ENCODE measurements around the gene SCAF1. TPM values are rescaled to one million over a fixed set of nuclear protein-coding genes. Genes with fewer than 3 reads are reported as not detected.

The SCAF1 gene
- total and polyA plus RNA-seq, 10 of the 15 experiments (the other 5 are each of a cell fraction or from before 2014, with no cell fraction given), result 0.18 to 77.0 (median 5.3) TPM

DNA sequence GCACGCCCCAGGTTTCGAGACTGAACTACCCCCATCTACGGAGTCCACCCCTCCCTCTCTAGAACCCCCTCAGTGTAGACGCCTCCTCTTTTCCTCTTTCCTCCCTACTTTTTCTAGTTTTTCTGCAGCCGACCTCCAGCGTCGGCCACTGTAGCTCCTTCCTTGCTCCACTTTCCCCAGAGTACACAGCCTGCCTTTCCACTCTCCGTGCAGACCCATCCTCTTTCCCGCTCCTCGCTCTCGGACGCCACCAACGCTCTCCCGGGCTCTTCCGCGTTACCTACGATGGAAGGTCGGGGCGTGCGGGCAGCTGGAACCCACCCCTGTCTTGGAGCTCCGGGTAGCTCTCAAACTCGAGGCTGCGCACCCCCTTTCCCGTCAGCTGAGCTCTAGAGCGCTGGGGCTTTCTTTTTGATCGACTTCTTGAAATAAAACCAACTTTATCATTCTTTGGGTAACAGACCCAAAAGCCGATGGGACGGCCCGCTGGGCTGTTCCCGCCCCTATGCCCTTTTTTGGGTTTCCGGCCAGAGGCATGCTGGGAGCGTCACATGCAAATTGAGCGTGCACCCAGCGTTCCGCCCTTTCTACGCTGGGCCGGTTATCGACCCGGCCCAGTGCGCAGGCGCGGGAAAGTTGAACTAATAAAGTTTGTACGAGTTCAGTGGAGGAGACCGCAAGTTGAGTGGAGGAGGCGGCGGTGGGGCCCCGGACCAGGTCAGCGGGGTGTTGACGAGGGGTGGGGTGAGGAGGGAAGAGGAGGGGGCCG lies 23.5 kb downstream of the SCAF1 start, which contains the start of the genes BCL2L12 and IRF3 (continued):
- no peak for TF ChIP-seq ZNF622 (IDR thresholded peaks at IDR 0.05)
- no peak for TF ChIP-seq NR2C2 (IDR thresholded peaks at IDR 0.05; ENCODE audit: borderline replicate concordance, control insufficient read depth, insufficient read length, low read depth)
- TF ChIP-seq SIN3A (IDR thresholded peaks at IDR 0.05; ENCODE audit: low read depth, low read length), result peak; percentile 95
- TF ChIP-seq IKZF2 (IDR thresholded peaks at IDR 0.05), result no peak; a peak in 1 of 4 replicates
- TF ChIP-seq MEF2B (IDR thresholded peaks at IDR 0.05; ENCODE audit: partially characterized antibody, poor library complexity, severe bottlenecking), result no peak
- TF ChIP-seq GABPA (IDR thresholded peaks at IDR 0.05; ENCODE audit: low read depth), result no peak
- TF ChIP-seq, protein P1, sequence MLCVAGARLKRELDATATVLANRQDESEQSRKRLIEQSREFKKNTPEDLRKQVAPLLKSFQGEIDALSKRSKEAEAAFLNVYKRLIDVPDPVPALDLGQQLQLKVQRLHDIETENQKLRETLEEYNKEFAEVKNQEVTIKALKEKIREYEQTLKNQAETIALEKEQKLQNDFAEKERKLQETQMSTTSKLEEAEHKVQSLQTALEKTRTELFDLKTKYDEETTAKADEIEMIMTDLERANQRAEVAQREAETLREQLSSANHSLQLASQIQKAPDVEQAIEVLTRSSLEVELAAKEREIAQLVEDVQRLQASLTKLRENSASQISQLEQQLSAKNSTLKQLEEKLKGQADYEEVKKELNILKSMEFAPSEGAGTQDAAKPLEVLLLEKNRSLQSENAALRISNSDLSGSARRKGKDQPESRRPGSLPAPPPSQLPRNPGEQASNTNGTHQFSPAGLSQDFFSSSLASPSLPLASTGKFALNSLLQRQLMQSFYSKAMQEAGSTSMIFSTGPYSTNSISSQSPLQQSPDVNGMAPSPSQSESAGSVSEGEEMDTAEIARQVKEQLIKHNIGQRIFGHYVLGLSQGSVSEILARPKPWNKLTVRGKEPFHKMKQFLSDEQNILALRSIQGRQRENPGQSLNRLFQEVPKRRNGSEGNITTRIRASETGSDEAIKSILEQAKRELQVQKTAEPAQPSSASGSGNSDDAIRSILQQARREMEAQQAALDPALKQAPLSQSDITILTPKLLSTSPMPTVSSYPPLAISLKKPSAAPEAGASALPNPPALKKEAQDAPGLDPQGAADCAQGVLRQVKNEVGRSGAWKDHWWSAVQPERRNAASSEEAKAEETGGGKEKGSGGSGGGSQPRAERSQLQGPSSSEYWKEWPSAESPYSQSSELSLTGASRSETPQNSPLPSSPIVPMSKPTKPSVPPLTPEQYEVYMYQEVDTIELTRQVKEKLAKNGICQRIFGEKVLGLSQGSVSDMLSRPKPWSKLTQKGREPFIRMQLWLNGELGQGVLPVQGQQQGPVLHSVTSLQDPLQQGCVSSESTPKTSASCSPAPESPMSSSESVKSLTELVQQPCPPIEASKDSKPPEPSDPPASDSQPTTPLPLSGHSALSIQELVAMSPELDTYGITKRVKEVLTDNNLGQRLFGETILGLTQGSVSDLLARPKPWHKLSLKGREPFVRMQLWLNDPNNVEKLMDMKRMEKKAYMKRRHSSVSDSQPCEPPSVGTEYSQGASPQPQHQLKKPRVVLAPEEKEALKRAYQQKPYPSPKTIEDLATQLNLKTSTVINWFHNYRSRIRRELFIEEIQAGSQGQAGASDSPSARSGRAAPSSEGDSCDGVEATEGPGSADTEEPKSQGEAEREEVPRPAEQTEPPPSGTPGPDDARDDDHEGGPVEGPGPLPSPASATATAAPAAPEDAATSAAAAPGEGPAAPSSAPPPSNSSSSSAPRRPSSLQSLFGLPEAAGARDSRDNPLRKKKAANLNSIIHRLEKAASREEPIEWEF (IDR thresholded peaks at IDR 0.05; ENCODE audit: insufficient replicate concordance, low read depth, low read length), result no peak
- TF ChIP-seq CREB1 (IDR thresholded peaks at IDR 0.05; ENCODE audit: low read depth), result peak; percentile 51; the same call in 1 of the 2 replicates
- no peak for TF ChIP-seq ZNF207 (IDR thresholded peaks at IDR 0.05; ENCODE audit: borderline replicate concordance)
- no peak for TF ChIP-seq MYB (IDR thresholded peaks at IDR 0.05; ENCODE audit: borderline replicate concordance, low read depth, low read length)
- no peak for TF ChIP-seq CHD1 (IDR thresholded peaks at IDR 0.05; ENCODE audit: low read depth, low read length)
- TF ChIP-seq STAT1 (conservative IDR thresholded peaks at IDR 0.05), result no peak
- TF ChIP-seq RCOR1 (conservative IDR thresholded peaks at IDR 0.05; ENCODE audit: low read depth, low read length), result 0 out of 2 replicates have a peak, but pooled peaks have one; percentile 55
- TF ChIP-seq SMARCA5 (IDR thresholded peaks at IDR 0.05), result no peak
- TF ChIP-seq CREM (IDR thresholded peaks at IDR 0.05; ENCODE audit: low read depth), result no peak
- no peak for TF ChIP-seq FOXM1 (IDR thresholded peaks at IDR 0.05; ENCODE audit: low read depth, low read length)
- no peak for TF ChIP-seq RAD51 (IDR thresholded peaks at IDR 0.05)
- no peak for TF ChIP-seq CHD2 (IDR thresholded peaks at IDR 0.05; ENCODE audit: borderline replicate concordance, low read depth, low read length)
- no peak for TF ChIP-seq DPF2 (IDR thresholded peaks at IDR 0.05)
- TF ChIP-seq STAT3 (IDR thresholded peaks at IDR 0.05; ENCODE audit: low read depth, low read length), result no peak
- peak; percentile 93 for TF ChIP-seq NRF1 (conservative IDR thresholded peaks at IDR 0.05; ENCODE audit: low read depth, low read length)
- no peak for TF ChIP-seq MYC (IDR thresholded peaks at IDR 0.05; ENCODE audit: insufficient read depth, insufficient read length, insufficient replicate concordance, low read length, severe bottlenecking)
- TF ChIP-seq SUZ12 (IDR thresholded peaks at IDR 0.05; ENCODE audit: unreplicated experiment), result no peak
- TF ChIP-seq ASH2L (IDR thresholded peaks at IDR 0.05; ENCODE audit: borderline replicate concordance, low read depth), result no peak
- TF ChIP-seq BHLHE40 (IDR thresholded peaks at IDR 0.05; ENCODE audit: borderline replicate concordance in 1 of 2, low read depth in 2 of 2, low read length in 1 of 2), result peak; percentile 43 to 57; a peak in 2 of 4 replicates
- TF ChIP-seq, protein P2, sequence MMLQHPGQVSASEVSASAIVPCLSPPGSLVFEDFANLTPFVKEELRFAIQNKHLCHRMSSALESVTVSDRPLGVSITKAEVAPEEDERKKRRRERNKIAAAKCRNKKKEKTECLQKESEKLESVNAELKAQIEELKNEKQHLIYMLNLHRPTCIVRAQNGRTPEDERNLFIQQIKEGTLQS (IDR thresholded peaks at IDR 0.05; ENCODE audit: borderline replicate concordance, extremely low read depth, low read depth, low read length), result no peak
- TF ChIP-seq ZNF24 (IDR thresholded peaks at IDR 0.05), result no peak
